Ishikawa (cell line): ENCODE measurements around the gene PNPLA6.

Experiments used
- CEBPB ChIP-seq: IDR thresholded peaks from 2 replicates; pipeline ENCODE4 v1.6.1; 2012
- CREB1 ChIP-seq: IDR thresholded peaks from 2 replicates; pipeline ENCODE4 v1.6.1; 2012; ENCODE audit warnings: low read depth
- EGR1 ChIP-seq: IDR thresholded peaks from 2 replicates; pipeline ENCODE4 v1.6.1; 2012
- EP300 ChIP-seq: IDR thresholded peaks from 2 replicates; pipeline ENCODE4 v1.6.1; 2012; ENCODE audit warnings: borderline replicate concordance
- FOXM1 ChIP-seq: IDR thresholded peaks from 2 replicates; pipeline ENCODE4 v1.6.1; 2012; ENCODE audit warnings: low read depth, borderline replicate concordance
- NFIC ChIP-seq: IDR thresholded peaks from 2 replicates; pipeline ENCODE4 v1.6.1; 2012
- RAD21 ChIP-seq: IDR thresholded peaks from 2 replicates; pipeline ENCODE4 v1.6.1; 2012; ENCODE audit warnings: low read depth
- TAF1 ChIP-seq: IDR thresholded peaks from 2 replicates; pipeline ENCODE4 v1.6.1; 2012; ENCODE audit warnings: low read depth, mild to moderate bottlenecking
- TCF12 ChIP-seq: IDR thresholded peaks from 2 replicates; pipeline ENCODE4 v1.6.1; 2012; ENCODE audit warnings: low read depth
- TEAD4 ChIP-seq: IDR thresholded peaks from 2 replicates; pipeline ENCODE4 v1.6.1; 2012
- YY1 ChIP-seq: IDR thresholded peaks from 2 replicates; pipeline ENCODE4 v1.6.1; 2012; ENCODE audit warnings: low read depth
- ZBTB7A ChIP-seq: IDR thresholded peaks from 2 replicates; pipeline ENCODE4 v1.6.1; 2012; ENCODE audit warnings: low read depth
- TF ChIP-seq, protein P1 (sequence below): IDR thresholded peaks from 2 replicates; pipeline ENCODE4 v1.6.1; 2012
- TF ChIP-seq, protein P2 (sequence below): IDR thresholded peaks from 2 replicates; pipeline ENCODE4 v1.6.1; 2012
- TF ChIP-seq, protein P3 (sequence below): IDR thresholded peaks from 2 replicates; pipeline ENCODE4 v1.6.1; 2012; ENCODE audit warnings: low read depth, mild to moderate bottlenecking

Gene PNPLA6

DNA sequence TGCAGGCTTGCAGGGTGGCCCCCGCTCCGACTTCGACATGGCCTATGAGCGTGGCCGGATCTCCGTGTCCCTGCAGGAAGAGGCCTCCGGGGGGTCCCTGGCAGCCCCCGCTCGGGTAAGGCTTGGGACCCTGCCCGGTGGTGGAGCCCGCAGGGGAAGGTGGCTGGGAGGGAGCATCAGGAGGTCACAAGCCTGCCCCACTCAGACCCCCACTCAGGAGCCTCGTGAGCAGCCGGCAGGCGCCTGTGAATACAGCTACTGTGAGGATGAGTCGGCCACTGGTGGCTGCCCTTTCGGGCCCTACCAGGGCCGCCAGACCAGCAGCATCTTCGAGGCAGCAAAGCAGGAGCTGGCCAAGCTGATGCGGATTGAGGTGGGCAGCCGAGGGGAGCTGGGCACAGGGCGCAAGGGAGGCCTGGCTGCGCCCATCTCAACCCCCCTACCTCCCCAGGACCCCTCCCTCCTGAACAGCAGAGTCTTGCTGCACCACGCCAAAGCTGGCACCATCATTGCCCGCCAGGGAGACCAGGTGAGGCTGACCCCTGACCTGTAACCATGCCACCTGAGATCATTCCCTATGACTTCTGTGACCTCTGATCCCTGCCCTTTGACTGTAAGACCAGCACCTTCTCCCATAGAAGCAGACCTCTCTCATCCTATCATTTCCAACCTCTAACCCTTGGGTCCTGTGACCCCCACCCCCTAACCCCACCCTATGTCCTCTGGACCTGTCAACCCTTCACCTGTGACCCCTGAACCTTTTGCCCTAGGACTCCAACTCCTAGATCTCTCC is 7.2 kb downstream of the PNPLA6 start:
- TF ChIP-seq TAF1 (no peak), NFIC (no peak), EGR1 (no peak)
- TF ChIP-seq, protein P1, sequence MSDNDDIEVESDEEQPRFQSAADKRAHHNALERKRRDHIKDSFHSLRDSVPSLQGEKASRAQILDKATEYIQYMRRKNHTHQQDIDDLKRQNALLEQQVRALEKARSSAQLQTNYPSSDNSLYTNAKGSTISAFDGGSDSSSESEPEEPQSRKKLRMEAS = no peak

GRCh38 chr19:7544626-7545025 is 9.1 kb downstream of the PNPLA6 start:
- no peak for TF ChIP-seq FOXM1
- no peak for TF ChIP-seq EP300
- TF ChIP-seq CREB1 = no peak
- TF ChIP-seq, protein P2, sequence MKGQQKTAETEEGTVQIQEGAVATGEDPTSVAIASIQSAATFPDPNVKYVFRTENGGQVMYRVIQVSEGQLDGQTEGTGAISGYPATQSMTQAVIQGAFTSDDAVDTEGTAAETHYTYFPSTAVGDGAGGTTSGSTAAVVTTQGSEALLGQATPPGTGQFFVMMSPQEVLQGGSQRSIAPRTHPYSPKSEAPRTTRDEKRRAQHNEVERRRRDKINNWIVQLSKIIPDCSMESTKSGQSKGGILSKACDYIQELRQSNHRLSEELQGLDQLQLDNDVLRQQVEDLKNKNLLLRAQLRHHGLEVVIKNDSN = no peak
- no peak for TF ChIP-seq EGR1
- no peak for TF ChIP-seq YY1
- TF ChIP-seq, protein P3, sequence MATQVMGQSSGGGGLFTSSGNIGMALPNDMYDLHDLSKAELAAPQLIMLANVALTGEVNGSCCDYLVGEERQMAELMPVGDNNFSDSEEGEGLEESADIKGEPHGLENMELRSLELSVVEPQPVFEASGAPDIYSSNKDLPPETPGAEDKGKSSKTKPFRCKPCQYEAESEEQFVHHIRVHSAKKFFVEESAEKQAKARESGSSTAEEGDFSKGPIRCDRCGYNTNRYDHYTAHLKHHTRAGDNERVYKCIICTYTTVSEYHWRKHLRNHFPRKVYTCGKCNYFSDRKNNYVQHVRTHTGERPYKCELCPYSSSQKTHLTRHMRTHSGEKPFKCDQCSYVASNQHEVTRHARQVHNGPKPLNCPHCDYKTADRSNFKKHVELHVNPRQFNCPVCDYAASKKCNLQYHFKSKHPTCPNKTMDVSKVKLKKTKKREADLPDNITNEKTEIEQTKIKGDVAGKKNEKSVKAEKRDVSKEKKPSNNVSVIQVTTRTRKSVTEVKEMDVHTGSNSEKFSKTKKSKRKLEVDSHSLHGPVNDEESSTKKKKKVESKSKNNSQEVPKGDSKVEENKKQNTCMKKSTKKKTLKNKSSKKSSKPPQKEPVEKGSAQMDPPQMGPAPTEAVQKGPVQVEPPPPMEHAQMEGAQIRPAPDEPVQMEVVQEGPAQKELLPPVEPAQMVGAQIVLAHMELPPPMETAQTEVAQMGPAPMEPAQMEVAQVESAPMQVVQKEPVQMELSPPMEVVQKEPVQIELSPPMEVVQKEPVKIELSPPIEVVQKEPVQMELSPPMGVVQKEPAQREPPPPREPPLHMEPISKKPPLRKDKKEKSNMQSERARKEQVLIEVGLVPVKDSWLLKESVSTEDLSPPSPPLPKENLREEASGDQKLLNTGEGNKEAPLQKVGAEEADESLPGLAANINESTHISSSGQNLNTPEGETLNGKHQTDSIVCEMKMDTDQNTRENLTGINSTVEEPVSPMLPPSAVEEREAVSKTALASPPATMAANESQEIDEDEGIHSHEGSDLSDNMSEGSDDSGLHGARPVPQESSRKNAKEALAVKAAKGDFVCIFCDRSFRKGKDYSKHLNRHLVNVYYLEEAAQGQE = no peak
- no peak for TF ChIP-seq TEAD4
- TF ChIP-seq RAD21 = no peak
- no peak for TF ChIP-seq NFIC
- TF ChIP-seq TAF1 = no peak
- no peak for TF ChIP-seq TCF12
- no peak for TF ChIP-seq CEBPB
- TF ChIP-seq, protein P1 = no peak
- TF ChIP-seq ZBTB7A = no peak

GRCh38 chr19:7545300-7545699 is 9.8 kb downstream of the PNPLA6 start:
- TF ChIP-seq, protein P1 = no peak
- no peak for TF ChIP-seq TEAD4
- TF ChIP-seq, protein P2 = no peak
- no peak for TF ChIP-seq TAF1
- TF ChIP-seq FOXM1 = no peak
- TF ChIP-seq EP300 = no peak
- no peak for TF ChIP-seq CREB1
- no peak for TF ChIP-seq CEBPB
- TF ChIP-seq NFIC = no peak
- TF ChIP-seq EGR1 = no peak
- TF ChIP-seq TCF12 = no peak
- TF ChIP-seq RAD21 = no peak
- TF ChIP-seq, protein P3 = no peak
- no peak for TF ChIP-seq ZBTB7A
- no peak for TF ChIP-seq YY1

DNA sequence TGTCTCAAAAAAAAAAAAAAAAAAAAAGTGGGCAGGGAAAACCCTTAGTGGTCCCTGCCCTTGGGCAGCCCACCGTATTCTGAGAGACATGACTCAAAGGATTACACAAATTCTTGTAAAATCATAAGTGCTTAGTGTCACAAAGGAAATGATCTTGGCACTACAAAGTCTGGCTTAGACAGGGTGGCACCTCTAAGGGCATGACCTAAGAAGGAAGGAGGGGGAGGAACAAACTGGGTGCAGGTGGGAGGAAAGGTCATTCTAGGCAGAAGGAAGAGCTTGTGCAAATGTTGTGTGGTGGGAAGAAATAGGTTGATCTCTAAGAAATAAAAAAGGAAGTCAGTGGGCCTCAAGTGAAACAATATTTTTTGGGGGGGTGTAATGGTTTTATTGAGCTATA is 10.4 kb downstream of the PNPLA6 start:
- TF ChIP-seq, protein P1 = no peak
- TF ChIP-seq TAF1 (no peak), CEBPB (no peak), NFIC (no peak)

GRCh38 chr19:7547159-7547558 is 11.6 kb downstream of the PNPLA6 start:
- TF ChIP-seq FOXM1 (no peak), NFIC (no peak), TEAD4 (no peak), TAF1 (no peak), EP300 (no peak), ZBTB7A (no peak), EGR1 (no peak), YY1 (no peak)
- TF ChIP-seq, protein P1 = no peak
- TF ChIP-seq, protein P3 = no peak
